HepG2 (cell line): ENCODE measurements around the gene UBC. TPM values are rescaled to one million over a fixed set of nuclear protein-coding genes. Genes with fewer than 3 reads are reported as not detected.
A peak's percentile ranks its signal among the peaks of the same experiment; 100 is the strongest.

Experiments used
- AHR ChIP-seq: IDR thresholded peaks from 2 replicates; pipeline ENCODE4 v1.6.1; 2018; ENCODE audit warnings: missing genetic modification reagents, missing compliant biosample characterization
- CREB3 ChIP-seq: sonication (generic); formaldehyde crosslinking; IDR thresholded peaks from 2 replicates; pipeline ENCODE4 v1.5.0; 2020; ENCODE audit warnings: missing genetic modification reagents
- KLF6 ChIP-seq: IDR thresholded peaks from 2 replicates; pipeline ENCODE4 v1.8.0; 2016; ENCODE audit warnings: missing biosample characterization, missing genetic modification reagents
- LCORL ChIP-seq, 2 experiments: fragments of 450-650 bp in 1 of 2; sonication (generic) in 1 of 2; formaldehyde crosslinking in 1 of 2; IDR thresholded peaks; 2 replicates each; pipeline versions ENCODE4 v1.5.0 to v1.6.1; 2017 to 2020; ENCODE audit warnings: antibody characterized with exemption in 1 of 2, missing genetic modification reagents in 1 of 2
- MIXL1 ChIP-seq: IDR thresholded peaks from 2 replicates; pipeline ENCODE4 v1.6.1; 2016
- MYPOP ChIP-seq: sonication (generic); formaldehyde crosslinking; IDR thresholded peaks from 2 replicates; pipeline ENCODE4 v1.8.1; 2023; ENCODE audit warnings: mild to moderate bottlenecking, moderate library complexity, missing genetic modification reagents
- NFE2L2 ChIP-seq: fragments of 150-350 bp; IDR thresholded peaks from 2 replicates; pipeline ENCODE4 v1.6.1; 2014; ENCODE audit warnings: low read length
- NR2F1 ChIP-seq, 2 experiments: fragments of 450-650 bp in 1 of 2; formaldehyde crosslinking in 1 of 2; IDR thresholded peaks; 2 replicates each; pipeline versions ENCODE4 v1.5.0 to v1.6.1; 2016 to 2020; ENCODE audit warnings: mild to moderate bottlenecking in 1 of 2, missing compliant biosample characterization in 1 of 2, missing genetic modification reagents in 1 of 2, moderate library complexity in 1 of 2
- SPEN ChIP-seq: sonication (generic); formaldehyde crosslinking; IDR thresholded peaks from 2 replicates; pipeline ENCODE4 v1.5.1; 2020; ENCODE audit warnings: low read depth, mild to moderate bottlenecking, missing genetic modification reagents
- ZBTB49 ChIP-seq: sonication (generic); formaldehyde crosslinking; IDR thresholded peaks from 2 replicates; pipeline ENCODE4 v1.4.0; 2020; ENCODE audit warnings: missing genetic modification reagents, borderline replicate concordance
- ZFP36L2 ChIP-seq: sonication (generic); formaldehyde crosslinking; IDR thresholded peaks from 2 replicates; pipeline ENCODE4 v1.4.0; 2020; ENCODE audit warnings: missing genetic modification reagents
- ZFY ChIP-seq: sonication (generic); formaldehyde crosslinking; IDR thresholded peaks from 2 replicates; pipeline ENCODE4 v1.4.0; 2020; ENCODE audit warnings: missing genetic modification reagents
- ZNF24 ChIP-seq: fragments of 450-650 bp; IDR thresholded peaks from 2 replicates; pipeline ENCODE4 v1.6.1; 2017; ENCODE audit warnings: antibody characterized with exemption, mild to moderate bottlenecking
- ZNF280D ChIP-seq: sonication (generic); formaldehyde crosslinking; IDR thresholded peaks from 2 replicates; pipeline ENCODE4 v1.5.1; 2020; ENCODE audit warnings: mild to moderate bottlenecking, missing genetic modification reagents
- ZNF503 ChIP-seq: sonication (generic); formaldehyde crosslinking; IDR thresholded peaks from 2 replicates; pipeline ENCODE4 v1.4.0; 2020; ENCODE audit warnings: missing genetic modification reagents
- polyA plus RNA-seq, 8 experiments: library from polyadenylated mRNA; depleted of rRNA in 3 of 8; stranded (reverse) in 7 of 8; unstranded in 1 of 8; fragments of >200 nt; fragmentation: Illumina TruSeq in 4 of 8; extraction: Trizol in 4 of 8; gene quantifications; 2 replicates each; pipeline versions ENCODE4 v1.2.1 to v1.2.3, GENCODE V29; 2011 to 2016; ENCODE audit warnings: low read depth in 4 of 8, missing spikeins in 1 of 8, mixed read lengths in 1 of 8; ENCODE audit not compliant: insufficient read depth in 1 of 8
- total RNA-seq, 5 experiments: library from RNA; depleted of rRNA; stranded (reverse); fragments of >200 nt; fragmentation: Illumina TruSeq; extraction: Trizol; gene quantifications; 2 replicates each; pipeline ENCODE4 v1.2.3, GENCODE V29; 2016; ENCODE audit warnings: low read depth in 1 of 5

Gene UBC
- total and polyA plus RNA-seq, 2 of the 13 experiments (the other 11 are each of a cell fraction or from before 2014, with no cell fraction given) = 805 to 1,432 TPM

GRCh38 chr12:124939421-124940142 lies 25.1 kb upstream of the UBC start (continued):
- TF ChIP-seq ZNF280D = peak; percentile 88; the same call in 1 of the 2 replicates
- peak; percentile 79; the same call in 1 of the 2 replicates for TF ChIP-seq MYPOP (CRISPR knock-in tag)
- no peak for TF ChIP-seq ZBTB49 (CRISPR knock-in tag)
- peak; percentile 21; the same call in 1 of the 2 replicates for TF ChIP-seq KLF6 (CRISPR knock-in tag)
- TF ChIP-seq ZFP36L2 (CRISPR knock-in tag) = 0 out of 2 replicates have a peak, but pooled peaks have one; percentile 22
- TF ChIP-seq MIXL1 (CRISPR knock-in tag) = peak; percentile 26; the same call in 1 of the 2 replicates
- TF ChIP-seq AHR (CRISPR knock-in tag) = 0 out of 2 replicates have a peak, but pooled peaks have one; percentile 55
- peak; percentile 75 for TF ChIP-seq LCORL (IDR thresholded peaks at IDR 0.05)
- peak; percentile 68 for TF ChIP-seq LCORL (CRISPR knock-in tag; IDR thresholded peaks at IDR 0.05)
- no peak; the same call in 1 of the 2 replicates for TF ChIP-seq ZNF503 (CRISPR knock-in tag)
- TF ChIP-seq CREB3 (CRISPR knock-in tag) = 0 out of 2 replicates have a peak, but pooled peaks have one; percentile 40
- no peak; the same call in none of the 2 replicates for TF ChIP-seq ZFY (CRISPR knock-in tag)
- TF ChIP-seq SPEN (CRISPR knock-in tag) = peak; percentile 51; the same call in 1 of the 2 replicates
- no peak for TF ChIP-seq NFE2L2
- TF ChIP-seq ZNF24 = peak; percentile 98
- no peak for TF ChIP-seq NR2F1 (CRISPR knock-in tag; IDR thresholded peaks at IDR 0.05)
